Activated B cell treated with CpG ODN at 0.5 μM for 24 hours (primary cell): ENCODE data around the gene SRGAP3. TPM values are rescaled to one million over a fixed set of nuclear protein-coding genes. Genes with fewer than 3 reads are reported as not detected.

Experiments
- ATAC-seq: fragments of 200-7000 bp; cut with Tn5 transposase; one replicate; pipeline ENCODE4 v1.10.0; 2021; ENCODE audit warnings: low read depth, mild to moderate bottlenecking, moderate library complexity
- CTCF ChIA-PET: fragments of 350-600 bp; sonication (Branson Sonifier 250); formaldehyde crosslinking; loops from one replicate; lab custom pipeline; 2021; ENCODE audit warnings: antibody characterized with exemption; lab: Charles Lee
- POLR2A ChIA-PET: fragments of 350-600 bp; sonication (Branson Sonifier 250); formaldehyde crosslinking; loops from one replicate; lab custom pipeline; 2021; ENCODE audit warnings: antibody characterized with exemption; lab: Charles Lee
- DNase-seq: peaks from one replicate; pipeline ENCODE4 v3.0.0; 2022
- H3K27ac Mint-ChIP-seq: one replicate; pipeline ENCODE4 v1.8.0; 2020; ENCODE audit warnings: mixed read lengths
- H3K27me3 Mint-ChIP-seq: one replicate; pipeline ENCODE4 v1.8.0; 2021; ENCODE audit warnings: mixed read lengths
- H3K36me3 Mint-ChIP-seq: one replicate; pipeline ENCODE4 v1.8.0; 2021; ENCODE audit warnings: low read depth, mixed read lengths
- H3K4me1 Mint-ChIP-seq: one replicate; pipeline ENCODE4 v1.8.0; 2021; ENCODE audit warnings: mixed read lengths
- H3K4me3 Mint-ChIP-seq: one replicate; pipeline ENCODE4 v1.8.0; 2020; ENCODE audit warnings: mild to moderate bottlenecking, mixed read lengths
- H3K9me3 Mint-ChIP-seq: one replicate; pipeline ENCODE4 v1.8.0; 2020; ENCODE audit warnings: mixed read lengths
- CTCF ChIP-seq: fragments of 200-600 bp; IDR thresholded peaks from one replicate; pipeline ENCODE4 v1.8.0; 2022; ENCODE audit warnings: antibody characterized with exemption, mild to moderate bottlenecking
- intact Hi-C: fragments of 100-400 bp; cut with micrococcal nuclease; formaldehyde crosslinking; loops from one replicate; pipeline ENCODE4 v1.15.1; 2024
- total RNA-seq: library from RNA; stranded (reverse); gene quantifications from 2 replicates; pipeline ENCODE4 v1.2.3, GENCODE V29; 2022

SRGAP3 gene
- total RNA-seq, 1 donor from 2014 or later = 0.58 TPM

- H3K36me3 Mint-ChIP-seq = no peaks in the 10 kb centered on the region
- H3K9me3 Mint-ChIP-seq = peaks cover 4% of the 10 kb centered on the region
- H3K27me3 Mint-ChIP-seq = peaks cover 14% of the 10 kb centered on the region
- no peak overlapping the region for H3K4me3 Mint-ChIP-seq
- H3K27ac Mint-ChIP-seq = no peak overlapping the region
- peaks cover 5% of the 10 kb centered on the region for H3K4me1 Mint-ChIP-seq
- ATAC-seq (no peak), DNase-seq (no peak)
- CTCF ChIA-PET = no interaction called here
- POLR2A ChIA-PET = no interaction called here
- intact Hi-C loops = no loop called here
- TF ChIP-seq CTCF = no peak
Measured at GRCh38 chr3:8984081-8984480, 265.4 kb downstream of the SRGAP3 start.

GRCh38 chr3:8983591-8983990 is 265.9 kb downstream of the SRGAP3 start:
- H3K4me1 Mint-ChIP-seq = peaks cover 5% of the 10 kb centered on the region
- no peak for ATAC-seq
- intact Hi-C loops = no loop called here

GRCh38 chr3:8983026-8983425 is 266.4 kb downstream of the SRGAP3 start:
- Mint-ChIP-seq H3K4me1 (peaks cover 5% of the 10 kb centered on the region), H3K9me3 (peaks cover 4% of the 10 kb centered on the region), H3K36me3 (no peaks in the 10 kb centered on the region), H3K27ac (no peak overlapping the region), H3K27me3 (peaks cover 22% of the 10 kb centered on the region), H3K4me3 (no peak overlapping the region)
- intact Hi-C loops = no loop called here
- DNase-seq (no peak), ATAC-seq (no peak)
- ChIA-PET POLR2A (no interaction called here), CTCF (no interaction called here)
- no peak for TF ChIP-seq CTCF

More at GRCh38 chr3:8983591-8983990, 265.9 kb downstream of the SRGAP3 start:
- Mint-ChIP-seq H3K27ac (no peak overlapping the region), H3K9me3 (peaks cover 4% of the 10 kb centered on the region), H3K4me3 (no peak overlapping the region), H3K36me3 (no peaks in the 10 kb centered on the region), H3K27me3 (peaks cover 17% of the 10 kb centered on the region)
- ChIA-PET POLR2A (no interaction called here), CTCF (no interaction called here)
- DNase-seq = no peak
- TF ChIP-seq CTCF = no peak

- no peak for DNase-seq
- no peaks in the 10 kb centered on the region for H3K4me1 Mint-ChIP-seq
- peaks cover 25% of the 10 kb centered on the region for H3K27me3 Mint-ChIP-seq
- no peak for ATAC-seq
- no peak for TF ChIP-seq CTCF
- intact Hi-C loops = no loop called here
- H3K9me3 Mint-ChIP-seq = peaks cover 4% of the 10 kb centered on the region
- ChIA-PET CTCF (no interaction called here), POLR2A (no interaction called here)
- H3K27ac Mint-ChIP-seq = no peak overlapping the region
- H3K36me3 Mint-ChIP-seq = no peaks in the 10 kb centered on the region
- no peak overlapping the region for H3K4me3 Mint-ChIP-seq
Measured at GRCh38 chr3:8982509-8982908, 266.9 kb downstream of the SRGAP3 start.

- Mint-ChIP-seq H3K4me1 (no peaks in the 10 kb centered on the region), H3K4me3 (no peak overlapping the region), H3K27ac (no peak overlapping the region), H3K36me3 (no peaks in the 10 kb centered on the region), H3K9me3 (peaks cover 4% of the 10 kb centered on the region), H3K27me3 (peaks cover 25% of the 10 kb centered on the region)
- CTCF ChIA-PET = no interaction called here
- no peak for ATAC-seq
- no peak for TF ChIP-seq CTCF
- DNase-seq = no peak
- intact Hi-C loops = no loop called here
- POLR2A ChIA-PET = no interaction called here
Measured at GRCh38 chr3:8981700-8982099, 267.7 kb downstream of the SRGAP3 start.
